ENCODE data around the gene FGFR3.

Gene FGFR3

DNA sequence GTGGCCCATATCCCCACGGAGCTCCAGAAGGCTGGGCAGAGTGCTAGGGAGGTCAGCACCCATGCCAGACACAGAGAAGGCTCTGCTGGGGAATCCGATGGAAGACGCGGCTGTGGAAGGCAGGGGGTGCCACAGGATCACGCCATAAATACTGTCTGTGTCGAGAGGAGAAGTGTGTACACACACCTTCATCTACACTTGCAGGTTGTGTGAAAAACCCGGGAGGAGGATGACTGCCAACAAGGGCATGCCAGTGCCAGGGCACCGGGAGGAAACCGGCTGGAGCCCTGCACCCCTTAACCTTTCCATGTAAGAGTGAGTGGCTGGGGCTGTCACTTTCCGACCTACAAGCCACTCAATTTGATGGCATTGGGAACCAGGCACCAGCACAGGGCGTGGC lies 31.7 kb downstream of the FGFR3 start:
- H3K36me3 ChIP-seq (replicated peaks; ENCODE audit: low read depth, low read length) = peaks cover 39% of the 10 kb centered on the region
- no peak overlapping the region for H3K4me3 ChIP-seq (ENCODE audit: low read length)
- H3K79me2 ChIP-seq (ENCODE audit: low read length) = no peaks in the 10 kb centered on the region
- H2AFZ ChIP-seq (ENCODE audit: low read depth, low read length) = no peak overlapping the region
- no peaks in the 10 kb centered on the region for H3K9me3 ChIP-seq (ENCODE audit: insufficient read depth, low read length)
- no peak overlapping the region for H3K9ac ChIP-seq (ENCODE audit: low read length)
- no peak overlapping the region for H3K4me2 ChIP-seq (ENCODE audit: low read length)
- TF ChIP-seq EZH2phosphoT487 (IDR thresholded peaks at IDR 0.05; ENCODE audit: low read depth) = no peak
- TF ChIP-seq CTCF (IDR thresholded peaks at IDR 0.05; ENCODE audit: low read depth, low read length) = no peak
- H3K27me3 ChIP-seq (ENCODE audit: low read depth, low read length) = no peaks in the 10 kb centered on the region
- H4K20me1 ChIP-seq (ENCODE audit: insufficient read depth, low read length) = no peaks in the 10 kb centered on the region
- H3K4me1 ChIP-seq (ENCODE audit: low read length) = no peaks in the 10 kb centered on the region
- H3K27ac ChIP-seq (ENCODE audit: low read length) = no peak overlapping the region

- Histone ChIP-seq H2AFZ (ENCODE audit: low read depth, low read length) (no peak overlapping the region), H3K9me3 (ENCODE audit: insufficient read depth, low read length) (no peaks in the 10 kb centered on the region), H3K79me2 (ENCODE audit: low read length) (no peaks in the 10 kb centered on the region), H3K4me3 (ENCODE audit: low read length) (no peak overlapping the region), H3K27ac (ENCODE audit: low read length) (no peak overlapping the region), H3K36me3 (replicated peaks; ENCODE audit: low read depth, low read length) (peaks cover 44% of the 10 kb centered on the region), H4K20me1 (ENCODE audit: insufficient read depth, low read length) (no peaks in the 10 kb centered on the region), H3K27me3 (ENCODE audit: low read depth, low read length) (no peaks in the 10 kb centered on the region), H3K4me1 (ENCODE audit: low read length) (no peaks in the 10 kb centered on the region), H3K4me2 (ENCODE audit: low read length) (no peak overlapping the region), H3K9ac (ENCODE audit: low read length) (no peak overlapping the region)
- TF ChIP-seq CTCF (IDR thresholded peaks at IDR 0.05; ENCODE audit: low read depth, low read length) = no peak
- TF ChIP-seq EZH2phosphoT487 (IDR thresholded peaks at IDR 0.05; ENCODE audit: low read depth) = no peak
Measured at GRCh38 chr4:1825326-1825725, 32.2 kb downstream of the FGFR3 start.

DNA sequence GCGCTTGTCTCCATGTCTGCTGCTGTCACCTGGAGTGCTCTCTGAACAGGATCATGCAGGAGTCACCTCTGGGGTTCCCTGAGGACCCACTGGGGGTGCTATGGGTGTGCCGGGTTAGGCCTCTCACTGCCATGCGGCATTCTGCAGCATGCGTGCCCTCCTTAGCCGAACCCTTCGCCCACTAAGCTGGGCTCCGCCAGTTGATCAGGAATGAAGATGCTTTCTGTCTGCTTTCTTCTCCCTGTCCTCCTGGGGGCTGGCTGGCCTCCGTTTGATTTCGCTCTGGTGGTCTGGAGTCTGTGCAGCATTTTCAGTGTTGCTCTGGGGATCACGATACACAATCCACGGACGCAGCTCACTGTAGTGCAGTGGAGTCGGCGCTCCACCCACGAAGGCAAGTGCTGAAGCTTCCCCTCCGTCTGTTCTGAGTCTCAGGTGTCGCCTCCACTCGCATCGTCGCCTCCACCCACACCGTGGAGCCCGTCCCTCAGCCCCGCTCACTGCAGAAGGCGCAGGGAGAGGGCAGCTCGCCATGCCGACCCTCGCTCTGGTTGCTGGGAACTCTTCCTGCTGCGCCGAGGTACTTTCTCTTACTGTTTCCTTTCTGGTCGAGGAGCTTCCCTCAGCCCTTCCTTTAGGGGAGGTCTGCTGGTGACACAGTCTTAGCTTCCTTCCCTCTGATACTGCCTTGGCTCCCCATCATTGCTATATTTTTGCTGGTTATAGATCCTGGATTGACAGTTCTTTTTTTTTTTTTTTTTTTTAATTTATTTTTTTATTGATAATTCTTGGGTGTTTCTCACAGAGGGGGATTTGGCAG lies 33.6 kb downstream of the FGFR3 start:
- Histone ChIP-seq H3K27ac (ENCODE audit: low read length) (no peak overlapping the region), H3K36me3 (replicated peaks; ENCODE audit: low read depth, low read length) (peaks cover 52% of the 10 kb centered on the region)
- TF ChIP-seq CTCF (IDR thresholded peaks at IDR 0.05; ENCODE audit: low read depth, low read length) = no peak
- TF ChIP-seq EZH2phosphoT487 (IDR thresholded peaks at IDR 0.05; ENCODE audit: low read depth) = no peak

DNA sequence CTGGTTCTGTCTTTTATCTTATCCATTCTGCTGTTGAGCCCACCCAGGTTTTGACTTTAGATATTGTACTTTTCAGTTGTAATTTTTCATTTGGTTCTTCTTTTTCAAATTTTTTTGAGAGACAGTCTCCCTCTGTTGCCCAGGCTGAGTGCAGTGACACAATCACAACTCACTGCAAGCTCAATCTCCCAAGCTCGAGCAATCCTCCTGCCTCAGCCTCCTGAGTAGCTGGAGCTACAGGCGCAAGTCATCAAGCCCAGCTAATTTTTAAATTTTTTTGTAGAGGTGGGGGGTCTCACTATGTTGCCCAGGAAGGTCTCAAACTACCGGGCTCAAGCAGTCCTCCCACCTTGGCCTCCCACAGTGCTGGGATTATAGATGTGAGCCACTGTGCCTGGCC lies 37.1 kb downstream of the FGFR3 start:
- H3K4me3 ChIP-seq (ENCODE audit: low read length) = no peak overlapping the region
- no peak overlapping the region for H3K9ac ChIP-seq (ENCODE audit: low read length)
- H2AFZ ChIP-seq (ENCODE audit: low read depth, low read length) = no peak overlapping the region
- peaks cover 50% of the 10 kb centered on the region for H3K36me3 ChIP-seq (replicated peaks; ENCODE audit: low read depth, low read length)
- H3K4me2 ChIP-seq (ENCODE audit: low read length) = no peak overlapping the region
- H3K4me1 ChIP-seq (ENCODE audit: low read length) = peaks cover 23% of the 10 kb centered on the region
- no peaks in the 10 kb centered on the region for H3K9me3 ChIP-seq (ENCODE audit: insufficient read depth, low read length)
- no peaks in the 10 kb centered on the region for H3K27me3 ChIP-seq (ENCODE audit: low read depth, low read length)
- 0 out of 2 replicates have a peak, but pooled peaks cover 6% of the 10 kb centered on the region for H4K20me1 ChIP-seq (ENCODE audit: insufficient read depth, low read length)
- H3K27ac ChIP-seq (ENCODE audit: low read length) = no peak overlapping the region
- peaks cover 10% of the 10 kb centered on the region for H3K79me2 ChIP-seq (ENCODE audit: low read length)
- TF ChIP-seq CTCF (IDR thresholded peaks at IDR 0.05; ENCODE audit: low read depth, low read length) = no peak
- TF ChIP-seq EZH2phosphoT487 (IDR thresholded peaks at IDR 0.05; ENCODE audit: low read depth) = no peak

More for the DNA sequence above, 33.6 kb downstream of the FGFR3 start:
- H3K4me1 ChIP-seq (ENCODE audit: low read length) = no peaks in the 10 kb centered on the region
- no peak overlapping the region for H2AFZ ChIP-seq (ENCODE audit: low read depth, low read length)
- no peaks in the 10 kb centered on the region for H3K79me2 ChIP-seq (ENCODE audit: low read length)
- no peak overlapping the region for H3K9ac ChIP-seq (ENCODE audit: low read length)
- no peak overlapping the region for H3K4me2 ChIP-seq (ENCODE audit: low read length)
- no peaks in the 10 kb centered on the region for H3K27me3 ChIP-seq (ENCODE audit: low read depth, low read length)
- H4K20me1 ChIP-seq (ENCODE audit: insufficient read depth, low read length) = no peaks in the 10 kb centered on the region
- H3K9me3 ChIP-seq (ENCODE audit: insufficient read depth, low read length) = no peaks in the 10 kb centered on the region
- H3K4me3 ChIP-seq (ENCODE audit: low read length) = no peak overlapping the region
